NB4 (cell line): ENCODE results near the gene FAM161A.

Experiments
- CTCF ChIP-seq: IDR thresholded peaks from one replicate; pipeline ENCODE4 v1.5.1; 2012; ENCODE audit warnings: low read depth, low read length
- MYC ChIP-seq: IDR thresholded peaks from 2 replicates; pipeline ENCODE4 v1.6.1; 2011; ENCODE audit warnings: low read depth, low read length

- TF ChIP-seq CTCF: no peak
- TF ChIP-seq MYC: no peak
These were observed 33.9 kb upstream of the FAM161A start for GRCh38 chr2:61887717-61888266.
